Lung (tissue), 12 donors: Measurements from ENCODE around the gene VEZT. TPM values are rescaled to one million over a fixed set of nuclear protein-coding genes. Genes with fewer than 3 reads are reported as not detected.
"Not testable (repeated sequence)": the region's sequence is repeated elsewhere in the genome, so short reads cannot be mapped to it uniquely, and the experiment has no call there.

Experiments
- ATAC-seq: fragments of 200-7000 bp; cut with Tn5 transposase; one replicate; pipeline ENCODE4 v1.9.1; 2020; ENCODE audit warnings: moderate number of reproducible peaks; ENCODE audit not compliant: insufficient read depth, low FRiP score
- DNase-seq, 3 donors: peaks; one replicate each; pipeline ENCODE4 v3.0.0-alpha.2; 2013 to 2017
- H3K27ac ChIP-seq, 2 donors: one replicate each; pipeline ENCODE4 v1.5.1; 2013; ENCODE audit warnings: mild to moderate bottlenecking in 2 of 2, moderate library complexity in 2 of 2, control low read depth in 1 of 2, inconsistent platforms in 1 of 2, low read depth in 1 of 2, low read length in 1 of 2
- H3K27me3 ChIP-seq, 3 donors: one replicate each; pipeline ENCODE4 v1.5.1; 2013; ENCODE audit warnings: low read length in 2 of 3; ENCODE audit not compliant: control insufficient read depth in 3 of 3, insufficient read depth in 3 of 3
- H3K36me3 ChIP-seq, 4 donors: one replicate each; pipeline ENCODE4 v1.5.1; 2013; ENCODE audit warnings: low read length in 4 of 4, mild to moderate bottlenecking in 1 of 4, moderate library complexity in 1 of 4; ENCODE audit not compliant: control insufficient read depth in 4 of 4, insufficient read depth in 4 of 4
- H3K4me1 ChIP-seq, 5 donors: one replicate each; pipeline ENCODE4 v1.5.1; 2013; ENCODE audit warnings: low read length in 5 of 5, mild to moderate bottlenecking in 2 of 5, moderate library complexity in 1 of 5; ENCODE audit not compliant: control insufficient read depth in 5 of 5, insufficient read depth in 5 of 5
- H3K4me3 ChIP-seq: one replicate; pipeline ENCODE4 v1.5.1; 2013; ENCODE audit warnings: mild to moderate bottlenecking, control low read depth, moderate library complexity
- H3K9ac ChIP-seq, 2 donors: one replicate each; pipeline ENCODE4 v1.5.1; 2013; ENCODE audit warnings: low read length in 2 of 2, control low read depth in 1 of 2; ENCODE audit not compliant: insufficient read depth in 1 of 2
- H3K9me3 ChIP-seq, 4 donors: one replicate each; pipeline ENCODE4 v1.5.1; 2013; ENCODE audit warnings: low read length in 3 of 4, mild to moderate bottlenecking in 1 of 4, moderate library complexity in 1 of 4; ENCODE audit not compliant: control insufficient read depth in 4 of 4, insufficient read depth in 3 of 4
- CTCF ChIP-seq: IDR thresholded peaks from 2 replicates; pipeline ENCODE4 v1.5.1; 2012; ENCODE audit warnings: mild to moderate bottlenecking; ENCODE audit errors: control extremely low read depth, extremely low read depth
- WGBS, 2 donors: extraction: QIAGEN DNeasy Blood & Tissue Kit; methylation state at CpG; one replicate each; pipeline ENCODE4 v1.1.7; 2013; 5-methylcytosine and 5-hydroxymethylcytosine counted together
- polyA plus RNA-seq, 2 donors: library from polyadenylated mRNA; stranded (reverse); fragments of 200-250 nt; gene quantifications; one replicate each; pipeline ENCODE4 v1.2.1, GENCODE V29; 2013
- total RNA-seq, 2 donors: library from RNA; depleted of rRNA in 1 of 2; stranded (reverse); fragments of >200 nt in 1 of 2; gene quantifications; one replicate each; pipeline ENCODE4 v1.2.1, GENCODE V29; 2014 to 2021
- donor health status: control.
- donor health status: control.
- donor health status: Bipolar disorder and iron deficiency.
- donor health status: healthy.
- donor health status: DM: yes; HTN: yes; CAD: no.

VEZT gene
- total and polyA plus RNA-seq, 4 donors = 28.6 to 144 (median 47.3) TPM

- H3K4me3 ChIP-seq = no peak overlapping the region
- no peaks in the 10 kb centered on the region for H3K9me3 ChIP-seq
- TF ChIP-seq CTCF = no peak
- no peak overlapping the region for H3K9ac ChIP-seq
- peaks cover 0 to 4% (median 0%) of the 10 kb centered on the region in 5 donors for H3K4me1 ChIP-seq
- 70 to 91% methylated on average over 1 of the region's 1 CpG for WGBS, 2 donors
- DNase-seq (no peak), ATAC-seq (no peak)
- H3K27me3 ChIP-seq = no peaks in the 10 kb centered on the region
- H3K27ac ChIP-seq = no peak overlapping the region
- peaks cover 0 to 3% (median under 1%) of the 10 kb centered on the region in 4 donors for H3K36me3 ChIP-seq
These were observed 20.5 kb downstream of the VEZT start for GRCh38 chr12:95238150-95238549.

GRCh38 chr12:95239216-95239615 lies 21.6 kb downstream of the VEZT start:
- H3K4me1 ChIP-seq = peaks cover 0 to 4% (median 0%) of the 10 kb centered on the region in 5 donors
- no peak overlapping the region for H3K9ac ChIP-seq
- DNase-seq (no peak), ATAC-seq (no peak)
- no peaks in the 10 kb centered on the region for H3K9me3 ChIP-seq
- TF ChIP-seq CTCF = no peak
- H3K36me3 ChIP-seq = peaks cover 0 to 4% (median 2%) of the 10 kb centered on the region in 4 donors
- H3K4me3 ChIP-seq = no peak overlapping the region
- no peaks in the 10 kb centered on the region for H3K27me3 ChIP-seq
- no peak overlapping the region for H3K27ac ChIP-seq

GRCh38 chr12:95239835-95240234 lies 22.2 kb downstream of the VEZT start:
- H3K9ac ChIP-seq, H3K27ac ChIP-seq, H3K4me1 ChIP-seq, H3K36me3 ChIP-seq, H3K4me3 ChIP-seq, H3K27me3 ChIP-seq, H3K9me3 ChIP-seq, DNase-seq, ATAC-seq: not testable (repeated sequence)
- WGBS, 2 donors = 88 to 92% methylated on average over 2 of the region's 2 CpGs

- ATAC-seq (no peak), DNase-seq (no peak)
- H3K27ac ChIP-seq = no peak overlapping the region
- no peaks in the 10 kb centered on the region for H3K27me3 ChIP-seq
- H3K36me3 ChIP-seq = peaks cover 0 to 4% (median 2%) of the 10 kb centered on the region in 4 donors
- no peak overlapping the region for H3K4me3 ChIP-seq
- no peak overlapping the region for H3K9ac ChIP-seq
- WGBS, 2 donors = 82 to 91% methylated on average over 2 of the region's 2 CpGs
- H3K9me3 ChIP-seq = no peaks in the 10 kb centered on the region
- no peak for TF ChIP-seq CTCF
- peaks cover 0 to 4% (median 0%) of the 10 kb centered on the region in 5 donors for H3K4me1 ChIP-seq
These were observed 22.9 kb downstream of the VEZT start for GRCh38 chr12:95240556-95240955.

- DNase-seq, ATAC-seq, H3K36me3 ChIP-seq, H3K27ac ChIP-seq, H3K4me1 ChIP-seq, H3K27me3 ChIP-seq, H3K9ac ChIP-seq, H3K9me3 ChIP-seq, H3K4me3 ChIP-seq: not testable (repeated sequence)
- WGBS, 2 donors = 85 to 93% methylated on average over 6 of the region's 6 CpGs
These were observed 23.5 kb downstream of the VEZT start for GRCh38 chr12:95241138-95241537.
